GM19468 (cell line): ENCODE results near the gene CROT.

Source experiments
- ATAC-seq: cut with Tn5 transposase; IDR thresholded peaks from one replicate; pipeline ENCODE4 v1.9.1; 2021; ENCODE audit warnings: mild to moderate bottlenecking, moderate library complexity, moderate number of reproducible peaks; ENCODE audit not compliant: unreplicated experiment; ENCODE audit errors: extremely low read depth

CROT gene

DNA sequence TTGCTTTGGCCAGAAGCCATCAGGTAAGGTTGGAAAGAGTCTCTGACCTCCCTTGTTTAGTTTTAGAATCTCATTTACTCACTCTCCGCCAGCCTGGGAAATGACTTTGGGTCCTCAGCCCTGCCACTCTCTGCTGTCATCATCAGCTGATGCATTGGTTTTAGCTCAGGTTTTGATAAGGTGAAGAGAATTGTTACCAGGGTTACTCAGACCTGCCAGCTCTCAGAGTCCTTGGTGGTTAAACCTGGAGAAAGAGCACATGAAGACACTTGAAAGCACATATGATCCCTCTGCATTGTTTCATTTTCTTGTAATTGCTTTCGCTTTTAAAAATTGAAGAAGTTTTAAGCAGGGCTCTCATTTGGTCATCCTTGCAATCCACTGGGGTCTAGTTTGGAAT is 4.0 kb upstream of the CROT start:
- peak; percentile 9 for ATAC-seq

DNA sequence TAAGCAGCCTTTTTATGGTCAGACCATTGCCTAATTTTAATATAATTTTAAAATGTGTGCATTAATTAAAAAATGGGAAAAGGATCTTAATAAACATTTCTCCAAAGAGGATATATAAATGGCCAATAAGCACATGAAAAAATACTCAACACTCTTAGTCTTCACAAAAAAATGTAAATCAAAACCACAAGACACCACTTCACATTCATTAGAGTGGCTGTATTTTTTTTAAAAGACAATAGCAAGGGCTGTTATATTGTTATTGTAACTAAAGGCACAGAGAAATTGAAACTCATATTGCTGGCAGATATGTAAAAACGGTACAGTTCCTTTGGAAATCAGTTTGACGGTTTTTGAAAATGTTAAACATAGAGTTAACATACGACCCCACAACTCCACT is 3.2 kb upstream of the CROT start:
- no peak for ATAC-seq

DNA sequence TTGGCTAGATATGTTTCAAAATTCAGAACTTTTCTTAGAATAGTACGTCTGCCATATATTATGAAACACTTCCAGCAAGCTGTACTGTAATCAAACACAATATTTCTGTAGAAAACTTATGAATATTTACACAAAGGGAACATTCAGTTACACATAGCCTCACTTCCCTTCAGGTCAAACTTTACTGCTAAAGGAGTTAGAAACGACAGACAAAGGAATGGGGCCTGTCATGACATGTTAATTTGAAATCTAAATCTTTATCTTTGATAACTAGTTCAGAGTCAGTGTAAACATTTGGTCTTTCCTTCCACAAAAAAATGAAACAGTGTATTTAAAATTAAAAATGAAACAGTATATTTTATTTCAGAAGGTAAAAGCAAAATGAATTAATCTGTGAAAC is 1.0 kb upstream of the CROT start:
- no peak for ATAC-seq

DNA sequence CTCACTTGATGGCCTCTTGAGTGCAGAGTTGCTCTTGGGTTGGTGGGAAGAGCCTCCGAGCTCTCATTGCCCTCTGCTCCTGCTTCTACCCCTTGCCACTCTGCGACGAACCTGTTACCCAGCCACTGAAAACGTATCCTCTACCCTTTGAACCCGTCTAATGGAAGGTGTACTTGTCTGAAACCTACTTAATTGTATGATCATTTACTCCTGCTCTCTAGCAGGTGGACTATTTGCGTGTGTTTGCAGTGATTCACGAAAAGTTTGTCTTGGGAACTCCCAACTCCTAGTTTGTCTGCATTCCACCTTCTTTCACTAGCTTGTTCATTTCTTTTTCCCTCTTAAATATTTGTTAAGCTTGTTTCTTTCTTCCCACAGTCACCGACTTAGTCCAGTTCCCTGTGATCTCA is 503 bp downstream of the CROT start:
- ATAC-seq = no peak

DNA sequence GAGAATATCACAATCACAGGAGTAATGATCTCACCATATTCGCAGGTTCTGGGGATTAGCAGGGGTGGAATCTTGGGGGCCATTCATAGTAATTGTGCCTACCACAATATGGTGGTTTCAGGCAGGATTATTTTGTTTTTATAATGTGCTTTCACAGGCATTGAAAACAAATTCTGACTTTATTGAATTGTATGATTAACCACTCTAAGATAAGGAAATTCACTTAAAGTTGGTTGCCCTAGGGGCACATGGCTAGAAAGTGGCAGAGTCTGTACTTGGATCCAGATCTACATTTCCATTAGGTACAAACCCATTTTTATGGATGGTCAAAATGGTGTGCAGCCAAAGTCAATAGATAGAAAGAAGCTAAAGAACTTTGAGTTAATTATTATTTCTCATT is 1.7 kb downstream of the CROT start:
- no peak for ATAC-seq

DNA sequence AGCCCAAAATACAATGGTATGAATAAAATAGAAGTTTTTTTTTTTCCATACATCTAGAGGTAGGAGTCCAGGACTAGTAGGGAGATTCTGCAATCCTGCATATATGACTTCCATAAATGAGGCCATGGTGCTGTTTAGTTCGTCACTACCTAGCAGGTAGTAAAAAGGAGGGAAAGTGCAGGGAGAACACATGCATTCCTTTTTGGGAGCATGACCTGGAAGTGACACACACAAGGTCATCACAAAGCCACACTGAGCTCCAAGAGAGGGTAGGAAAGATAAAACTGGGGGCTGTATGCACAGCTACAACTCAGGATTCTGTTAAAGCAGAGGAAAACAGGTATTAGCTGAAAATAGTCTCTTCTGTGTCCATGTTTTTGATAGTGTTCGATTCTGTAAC is 2.2 kb downstream of the CROT start:
- ATAC-seq = no peak

DNA sequence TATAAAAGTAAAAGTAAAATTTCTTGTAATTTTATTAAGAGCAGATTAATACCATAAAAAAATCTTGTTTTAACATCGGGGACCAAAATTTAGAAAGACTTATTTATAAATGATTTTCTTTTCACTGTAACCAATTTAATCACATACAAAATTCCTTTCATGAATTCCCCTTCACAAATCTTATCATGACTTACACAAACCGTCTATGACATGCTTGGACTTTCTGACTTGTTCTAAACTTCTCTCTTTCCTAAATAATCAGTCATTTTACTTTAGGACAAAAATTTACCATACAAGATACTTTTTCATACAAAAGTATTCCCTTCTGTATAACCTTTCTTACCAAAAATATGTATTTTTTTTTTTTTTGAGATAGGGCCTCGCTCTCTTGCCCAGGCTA is 9.3 kb downstream of the CROT start:
- ATAC-seq = no peak

DNA sequence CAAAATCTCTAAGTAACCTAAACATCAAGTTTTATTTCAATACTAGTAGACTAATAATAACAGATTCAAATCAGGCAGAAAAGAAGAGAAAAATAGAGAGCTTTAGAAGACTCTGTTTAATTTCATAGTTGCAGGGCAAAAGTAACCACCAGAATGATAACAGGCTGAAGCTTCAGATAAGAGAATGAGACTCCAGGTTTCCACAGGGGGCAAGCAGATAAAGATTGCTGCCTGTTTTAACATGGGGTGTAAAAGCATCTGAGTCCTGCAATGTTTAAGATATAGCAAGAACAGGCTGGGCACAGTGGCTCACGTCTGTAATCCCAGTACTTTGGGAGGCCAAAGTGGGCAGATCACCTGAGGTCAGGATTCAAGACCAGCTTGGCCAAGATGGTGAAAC is 11.0 kb downstream of the CROT start:
- ATAC-seq = no peak

DNA sequence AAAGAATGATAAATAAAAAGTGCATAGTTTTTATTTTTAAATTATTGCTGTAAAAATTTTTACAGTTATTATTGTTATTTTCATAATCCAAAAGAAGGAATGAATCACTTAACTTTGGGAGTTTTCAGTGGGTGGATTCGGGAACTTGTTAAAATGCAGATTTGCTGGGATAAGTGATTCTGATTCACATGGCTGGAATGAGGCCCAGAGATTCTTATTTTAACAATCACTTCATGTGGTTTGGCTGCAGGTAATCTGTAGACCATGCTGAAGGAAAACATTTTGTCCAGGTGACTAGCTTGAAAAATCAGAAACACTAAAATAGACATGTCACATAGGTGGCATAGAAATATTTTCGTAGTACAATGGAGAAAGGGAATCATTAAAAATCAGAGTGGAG is 13.9 kb downstream of the CROT start:
- ATAC-seq = no peak

DNA sequence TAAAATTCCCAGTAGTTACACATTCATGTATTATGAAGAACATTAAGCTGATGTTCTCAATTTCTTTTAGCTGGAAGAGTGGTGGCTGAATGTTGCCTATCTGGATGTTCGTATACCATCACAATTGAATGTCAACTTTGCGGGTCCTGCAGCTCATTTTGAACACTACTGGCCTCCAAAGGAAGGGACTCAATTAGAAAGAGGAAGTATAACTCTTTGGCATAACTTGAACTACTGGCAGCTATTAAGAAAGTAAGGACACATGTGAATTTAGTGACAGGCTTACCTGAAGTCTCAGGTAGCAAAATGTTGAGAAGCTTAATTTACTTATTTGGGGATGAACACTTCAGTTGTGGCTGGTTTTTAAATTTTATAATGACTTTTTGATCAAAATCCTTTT is 15.9 kb downstream of the CROT start:
- ATAC-seq = no peak

DNA sequence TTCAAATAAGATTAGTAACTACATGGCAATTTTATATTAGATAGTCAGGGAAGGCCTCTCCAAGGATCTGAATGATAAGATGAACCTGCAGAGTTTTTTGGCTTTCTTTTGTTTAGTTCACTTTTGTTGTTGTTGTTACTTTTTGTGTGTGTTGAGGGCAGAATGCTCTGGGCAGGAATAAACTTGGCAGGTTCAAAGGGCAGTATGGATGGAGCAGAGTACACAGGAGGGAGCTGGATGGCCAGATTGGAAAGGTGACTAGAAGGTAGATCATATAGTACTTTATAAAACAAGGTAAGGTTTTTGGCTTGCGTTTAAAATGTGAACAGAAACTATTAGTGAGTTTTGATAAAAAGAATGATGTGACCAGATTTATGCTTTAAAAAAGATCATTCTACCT is 17.9 kb downstream of the CROT start:
- ATAC-seq = no peak

DNA sequence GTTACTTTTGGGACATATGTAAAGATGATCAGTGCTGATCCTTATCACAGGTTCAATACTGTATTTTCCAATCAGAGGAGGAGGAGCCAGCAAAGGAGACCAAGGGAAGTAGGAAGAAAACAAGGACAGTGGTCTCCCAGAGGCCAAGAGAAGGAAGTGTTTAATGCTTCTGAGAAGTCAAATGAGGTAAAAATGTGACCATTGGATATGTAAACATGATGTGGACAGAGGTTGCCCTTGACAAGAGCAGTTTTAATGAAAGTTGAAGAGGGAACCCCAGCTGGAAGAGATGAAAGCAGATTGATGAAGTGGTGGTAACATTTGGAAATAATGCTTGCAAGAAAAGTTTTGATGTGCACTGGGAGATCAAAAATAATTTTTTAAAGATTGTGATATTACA is 18.8 kb downstream of the CROT start:
- no peak for ATAC-seq

DNA sequence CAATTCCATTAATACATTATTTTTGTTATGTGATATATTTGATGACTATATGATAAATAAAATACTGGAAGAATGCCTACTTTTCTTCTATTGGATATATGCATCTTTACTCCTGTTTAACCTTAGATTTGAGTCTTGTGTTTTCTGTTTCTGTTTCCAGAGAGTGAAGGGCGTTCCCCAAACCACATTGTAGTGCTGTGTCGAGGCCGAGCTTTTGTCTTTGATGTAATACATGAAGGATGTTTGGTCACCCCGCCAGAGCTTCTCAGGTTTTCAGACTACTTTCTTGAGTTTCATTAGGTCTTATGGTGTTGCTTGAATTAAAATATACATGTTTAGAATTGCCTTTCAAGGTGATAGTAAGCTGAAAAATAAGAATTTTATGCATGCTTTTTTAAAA is 23.8 kb downstream of the CROT start:
- no peak for ATAC-seq

DNA sequence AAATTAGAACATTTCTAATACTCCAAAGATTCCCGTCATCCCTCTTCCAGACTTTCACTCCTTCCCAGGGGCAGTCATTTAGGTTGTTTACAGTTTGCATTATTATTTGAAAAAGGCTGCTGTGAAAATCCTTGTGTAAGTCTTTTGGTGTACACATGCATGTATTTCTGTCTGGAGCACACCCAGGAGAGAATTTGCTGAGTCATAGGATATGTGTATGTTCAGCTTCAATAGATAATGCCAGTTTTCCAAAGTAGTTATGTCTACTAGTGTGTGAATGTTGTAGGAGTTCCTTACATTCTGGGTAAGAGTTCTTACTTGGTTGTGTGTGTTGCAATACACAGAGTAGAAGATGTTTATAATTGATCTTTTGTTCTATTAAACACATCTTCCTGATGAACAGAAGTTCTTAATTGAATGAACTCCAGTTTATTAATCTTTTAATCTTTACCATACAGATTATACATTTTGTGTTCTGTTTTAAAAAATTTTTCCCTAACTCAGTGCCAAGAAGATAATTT is 25.3 kb downstream of the CROT start:
- ATAC-seq = no peak

DNA sequence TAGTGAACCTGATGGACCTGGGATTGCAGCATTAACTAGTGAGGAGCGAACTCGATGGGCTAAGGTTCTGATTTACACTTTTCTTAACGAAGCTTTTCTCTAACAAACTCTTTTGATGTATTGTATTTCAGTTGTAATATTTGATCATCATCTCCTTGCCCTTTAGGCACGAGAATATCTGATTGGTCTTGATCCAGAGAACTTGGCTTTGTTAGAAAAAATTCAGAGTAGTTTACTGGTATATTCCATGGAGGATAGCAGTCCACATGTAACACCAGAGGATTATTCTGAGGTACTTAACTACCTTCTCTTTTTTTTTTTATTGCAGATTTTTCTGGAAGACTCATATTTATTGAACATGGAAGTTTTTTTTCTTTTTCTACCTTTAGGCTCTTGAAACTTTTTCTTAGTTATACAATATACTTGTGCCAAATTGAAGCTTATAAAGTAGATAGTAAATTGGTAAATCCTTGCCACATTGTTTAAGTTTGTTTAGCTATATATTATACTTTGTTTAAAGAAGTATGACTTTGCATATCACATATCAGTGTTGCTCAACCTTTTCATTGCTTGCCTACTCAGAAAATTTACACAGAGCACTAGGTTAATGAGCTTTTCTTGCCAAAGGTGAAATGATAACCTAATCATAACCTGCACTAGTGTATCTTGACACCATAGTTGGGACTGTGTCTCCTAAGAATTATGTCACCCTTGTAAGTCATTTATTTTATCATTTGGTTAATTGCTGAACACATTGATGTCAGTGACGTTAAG is 30.4 kb downstream of the CROT start:
- ATAC-seq = no peak

DNA sequence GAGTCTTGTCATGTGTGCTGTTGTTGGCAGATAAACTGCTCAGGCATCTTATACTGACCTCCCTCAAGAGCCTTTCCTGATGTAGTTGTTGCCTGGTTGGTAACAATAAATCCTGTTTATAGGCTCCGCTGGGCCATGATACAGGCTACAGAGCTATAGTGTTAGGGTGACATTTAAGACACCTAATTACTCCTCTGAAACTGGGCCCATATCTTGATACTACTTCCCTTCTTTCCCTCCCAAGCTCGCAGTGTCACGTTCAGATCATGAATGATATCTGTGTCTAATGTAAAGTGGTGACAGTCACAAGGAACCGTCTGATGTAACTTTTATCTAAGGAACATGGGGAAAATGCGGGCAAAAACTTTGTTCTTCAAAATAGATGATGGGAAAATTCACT is 35.4 kb downstream of the CROT start:
- ATAC-seq = no peak

DNA sequence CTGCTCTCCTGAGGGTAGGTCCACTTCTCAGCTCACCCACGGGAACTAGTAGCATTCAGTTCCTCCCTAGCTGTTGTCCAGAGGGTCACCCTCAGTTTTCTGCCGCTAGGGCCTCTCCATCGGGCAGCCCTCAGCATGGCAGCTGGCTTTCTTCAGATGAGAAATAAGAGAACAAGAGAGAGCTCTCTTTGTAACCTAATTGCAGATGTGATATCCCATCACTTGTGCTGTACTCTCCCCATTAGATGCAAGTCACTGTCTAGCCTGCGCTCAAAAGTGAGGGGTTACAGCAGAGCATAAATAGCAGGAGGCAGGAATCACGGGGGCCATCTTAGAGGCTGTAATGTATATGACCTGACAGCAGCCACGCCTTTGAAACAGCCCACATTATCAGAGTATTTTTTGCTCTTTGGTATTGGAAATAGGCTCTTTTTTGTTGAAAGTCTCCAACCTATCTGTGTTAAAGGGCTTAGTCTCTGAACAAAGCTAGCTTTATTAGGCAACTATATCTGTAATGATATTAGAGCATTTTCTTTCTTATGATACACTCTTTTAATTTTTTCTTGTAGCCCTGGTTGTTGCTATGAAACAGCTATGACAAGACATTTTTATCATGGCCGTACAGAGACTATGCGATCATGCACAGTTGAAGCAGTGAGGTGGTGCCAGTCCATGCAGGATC is 45.7 kb downstream of the CROT start:
- no peak for ATAC-seq

DNA sequence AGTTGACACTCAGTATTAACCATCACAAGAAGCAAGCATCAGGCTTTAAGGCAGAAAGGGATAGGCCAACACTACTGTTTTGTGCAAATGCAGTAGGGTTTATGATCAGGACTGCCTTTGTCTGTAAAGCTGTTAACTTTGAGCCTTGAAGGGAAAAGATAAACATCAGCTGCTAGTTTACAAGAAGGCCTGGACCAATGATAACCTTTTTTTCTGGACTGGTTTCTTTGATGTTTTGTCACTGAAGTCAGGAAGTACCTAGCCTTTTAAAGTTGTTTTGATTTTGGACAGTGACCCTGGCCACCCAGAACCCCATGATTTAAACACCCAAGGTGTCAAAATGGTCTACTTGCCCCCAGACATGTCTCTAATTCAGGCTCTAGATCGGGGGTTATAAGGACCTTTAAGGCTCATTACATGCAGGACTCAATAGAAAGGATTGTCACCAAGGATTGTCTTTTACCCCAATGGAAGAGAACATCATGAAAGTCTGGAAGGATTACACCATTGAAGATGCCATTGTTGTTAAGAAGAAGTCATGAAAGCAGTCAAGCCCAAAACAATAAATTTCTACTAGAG is 50.1 kb downstream of the CROT start:
- ATAC-seq = no peak

DNA sequence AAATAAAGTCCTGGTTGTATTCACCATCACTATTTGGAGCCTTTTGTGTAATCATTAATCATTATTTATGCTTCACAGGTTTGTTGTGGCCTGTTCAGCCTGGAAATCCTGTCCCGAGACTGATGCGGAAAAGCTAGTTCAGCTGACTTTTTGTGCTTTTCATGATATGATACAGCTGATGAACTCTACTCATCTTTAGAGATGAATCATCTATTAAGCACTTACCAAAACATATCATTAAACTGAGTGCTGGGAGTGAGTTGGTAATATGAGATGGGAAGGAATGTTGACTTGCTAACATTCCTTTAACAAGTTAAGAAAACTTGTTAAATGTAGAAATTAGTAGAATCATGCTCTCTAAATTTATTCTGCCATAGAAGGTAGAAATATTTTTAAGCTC is 53.0 kb downstream of the CROT start:
- no peak for ATAC-seq

DNA sequence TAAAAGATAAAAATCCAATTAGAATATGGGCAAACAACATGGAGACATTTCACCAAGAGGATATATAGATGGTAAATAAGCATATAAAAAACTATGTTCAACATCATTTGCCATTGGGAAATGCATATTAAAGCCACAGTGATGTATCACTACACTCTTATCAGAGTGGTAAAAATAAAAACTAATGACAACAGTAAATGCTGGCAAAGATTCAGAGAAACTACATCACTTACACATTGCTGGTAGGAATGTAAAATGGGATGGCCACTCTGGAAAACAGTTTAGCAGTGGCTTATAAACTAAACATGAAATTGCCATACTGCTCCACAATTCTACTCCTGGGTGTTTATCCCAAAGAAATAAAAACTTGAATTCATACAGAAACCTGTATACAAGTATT is 59.2 kb downstream of the CROT start:
- no peak for ATAC-seq

DNA sequence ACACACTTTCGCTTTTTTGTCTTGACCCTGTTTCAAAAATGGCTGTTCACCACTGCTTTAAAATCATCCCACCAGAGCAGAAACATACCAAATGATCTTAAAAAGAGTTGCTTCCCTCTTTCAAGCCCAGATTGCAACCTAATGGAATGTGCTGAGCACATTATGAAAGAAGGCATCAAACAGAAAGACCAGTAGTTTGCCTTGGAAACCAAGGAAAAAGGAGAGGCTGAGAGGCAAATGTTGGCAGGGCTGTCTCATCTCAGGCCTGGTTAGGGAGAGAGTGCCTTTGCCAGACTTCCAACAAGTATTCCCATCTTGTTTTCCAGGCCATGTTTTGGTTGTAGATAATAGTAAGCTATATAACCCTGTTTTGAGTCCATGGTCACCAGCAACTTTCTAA is 65.7 kb downstream of the CROT start:
- no peak for ATAC-seq

DNA sequence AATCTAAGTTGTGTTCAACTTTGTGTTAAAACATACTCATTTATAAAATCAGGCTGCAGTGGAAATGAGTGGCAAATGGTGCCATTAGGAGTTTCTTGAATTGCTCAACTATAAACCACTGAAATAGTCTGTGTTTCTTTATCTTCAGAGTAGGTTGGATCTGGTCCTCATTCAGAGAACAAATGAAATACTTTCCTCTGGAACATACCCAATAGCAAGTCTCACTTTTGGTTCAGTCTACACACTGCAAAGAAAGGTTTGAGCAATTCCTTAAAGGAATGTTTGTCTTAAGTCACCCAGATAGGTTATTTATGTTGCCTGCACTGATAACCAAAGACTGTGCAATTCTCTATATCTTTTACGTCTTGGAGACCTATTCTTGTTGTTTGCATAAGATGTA is 67.6 kb downstream of the CROT start:
- no peak for ATAC-seq
